ENCODE measurements around the gene PEX11G.

The PEX11G gene

GRCh38 chr19:7515110-7515644, 26.3 kb upstream of the PEX11G start:
- Mint-ChIP-seq H3K27me3 (peaks cover 54% of the 10 kb centered on the region), H3K36me3 (ENCODE audit: low read depth) (peaks cover 10% of the 10 kb centered on the region), H3K9me3 (no peaks in the 10 kb centered on the region), H3K27ac (peak overlapping the region; percentile 65), H3K4me3 (peak overlapping the region; percentile 67), H3K4me1 (ENCODE audit: low read depth) (peaks cover 20% of the 10 kb centered on the region)
- intact Hi-C loops (cut with micrococcal nuclease): no loop called here

DNA sequence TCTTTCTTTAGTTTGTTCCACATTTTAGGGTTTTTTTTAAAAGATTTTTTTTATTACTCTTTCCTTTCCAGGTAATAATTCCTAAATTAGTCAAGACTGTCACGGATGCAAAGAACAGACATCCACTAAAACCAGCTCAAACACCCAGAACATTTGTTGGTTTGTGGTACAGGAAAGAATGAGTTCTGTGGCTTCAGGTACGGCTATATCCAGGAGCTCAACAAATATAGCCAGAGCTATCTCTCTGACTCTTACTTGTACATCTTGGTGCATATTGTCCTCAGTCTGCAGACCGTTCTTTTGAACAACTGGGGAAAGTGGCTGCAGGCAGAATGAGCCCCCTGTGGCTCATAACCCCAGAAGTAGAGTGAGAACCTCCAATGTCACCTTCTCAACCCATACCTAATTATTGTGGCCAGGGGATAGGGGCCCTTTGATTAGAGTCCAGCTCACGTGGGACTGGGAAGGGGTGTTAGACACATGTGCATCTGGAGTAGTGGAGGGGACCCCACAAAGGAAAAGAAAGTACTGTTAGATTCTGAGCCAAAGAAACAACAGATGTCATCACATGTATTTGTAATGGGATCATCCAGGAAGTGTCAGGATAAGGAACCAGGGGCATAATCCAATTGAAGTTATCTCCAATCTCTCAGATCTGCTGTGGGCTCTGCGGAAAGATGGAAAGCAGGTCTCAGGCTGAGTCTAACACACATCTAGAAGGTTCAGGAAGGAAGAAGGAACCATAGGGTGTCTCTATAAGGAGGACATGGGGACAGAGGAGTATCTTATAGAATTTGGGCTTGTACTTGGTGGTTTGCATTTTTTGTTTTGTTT, 25.2 kb upstream of the PEX11G start:
- H3K4me3 Mint-ChIP-seq: no peak overlapping the region
- intact Hi-C loops (cut with micrococcal nuclease): no loop called here
- H3K9me3 Mint-ChIP-seq: no peaks in the 10 kb centered on the region
- peaks cover 2% of the 10 kb centered on the region for H3K36me3 Mint-ChIP-seq (ENCODE audit: low read depth)
- H3K27ac Mint-ChIP-seq: no peak overlapping the region
- H3K27me3 Mint-ChIP-seq: peaks cover 61% of the 10 kb centered on the region
- peaks cover 20% of the 10 kb centered on the region for H3K4me1 Mint-ChIP-seq (ENCODE audit: low read depth)

DNA sequence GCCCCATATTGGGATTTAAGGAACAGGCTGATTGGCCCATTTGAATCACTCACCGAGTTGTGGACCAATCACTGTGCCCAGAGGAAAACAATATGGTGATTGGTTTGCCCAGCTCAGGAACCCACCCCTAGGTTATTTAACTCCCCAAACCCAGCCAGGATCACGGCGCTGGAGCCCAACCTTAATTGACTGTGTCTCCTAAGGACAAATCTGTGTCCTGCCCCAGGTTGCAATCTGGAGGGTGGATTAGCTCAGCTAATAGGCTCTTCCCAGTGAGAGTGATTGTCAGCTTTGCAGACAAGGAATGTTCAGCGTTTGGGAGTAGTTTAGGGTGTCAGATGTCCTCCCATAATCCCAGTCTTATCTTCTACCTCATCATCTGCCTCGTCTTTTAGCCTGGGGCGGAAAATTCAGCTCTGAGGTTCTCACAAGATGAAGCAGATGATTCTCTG, 23.6 kb upstream of the PEX11G start:
- intact Hi-C loops (cut with micrococcal nuclease): no loop called here
- no peak overlapping the region for H3K27ac Mint-ChIP-seq
- no peaks in the 10 kb centered on the region for H3K36me3 Mint-ChIP-seq (ENCODE audit: low read depth)
- peaks cover 53% of the 10 kb centered on the region for H3K27me3 Mint-ChIP-seq
- no peaks in the 10 kb centered on the region for H3K9me3 Mint-ChIP-seq
- H3K4me3 Mint-ChIP-seq: no peak overlapping the region
- peaks cover 27% of the 10 kb centered on the region for H3K4me1 Mint-ChIP-seq (ENCODE audit: low read depth)

- Mint-ChIP-seq H3K4me3 (no peak overlapping the region), H3K27ac (no peak overlapping the region), H3K36me3 (ENCODE audit: low read depth) (no peaks in the 10 kb centered on the region), H3K9me3 (no peaks in the 10 kb centered on the region), H3K27me3 (peaks cover 44% of the 10 kb centered on the region), H3K4me1 (ENCODE audit: low read depth) (peaks cover 36% of the 10 kb centered on the region)
- intact Hi-C loops (cut with micrococcal nuclease): no loop called here
Observed at GRCh38 chr19:7509625-7510024, 20.8 kb upstream of the PEX11G start.

DNA sequence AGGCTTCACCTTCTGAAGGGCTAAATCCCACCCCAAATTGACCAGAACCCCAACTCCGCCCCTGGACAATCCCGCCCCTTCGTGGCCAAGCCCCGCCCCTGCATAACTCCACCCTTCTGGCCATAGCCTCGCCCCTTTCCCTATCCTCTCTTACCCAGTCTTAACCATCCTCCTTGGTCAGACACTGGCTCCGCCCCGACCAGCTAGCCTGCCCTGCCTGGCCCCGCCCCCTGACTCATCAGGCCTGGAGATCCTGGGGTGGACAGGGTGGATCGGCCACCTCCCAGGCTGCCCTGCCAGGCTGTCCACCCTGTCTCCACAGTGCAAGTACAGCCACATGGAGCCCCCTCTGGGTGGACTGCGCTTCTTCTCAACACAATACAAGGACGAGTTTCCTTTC, 19.0 kb upstream of the PEX11G start:
- Mint-ChIP-seq H3K9me3 (no peaks in the 10 kb centered on the region), H3K4me1 (ENCODE audit: low read depth) (peaks cover 36% of the 10 kb centered on the region), H3K4me3 (no peak overlapping the region), H3K36me3 (ENCODE audit: low read depth) (no peaks in the 10 kb centered on the region), H3K27ac (peak overlapping the region; percentile 19), H3K27me3 (peaks cover 43% of the 10 kb centered on the region)
- intact Hi-C loops (cut with micrococcal nuclease): loop anchor here (2.0 kb wide), 1 partner anchor 27 kb away; the partner anchor contains the start of gene PNPLA6

DNA sequence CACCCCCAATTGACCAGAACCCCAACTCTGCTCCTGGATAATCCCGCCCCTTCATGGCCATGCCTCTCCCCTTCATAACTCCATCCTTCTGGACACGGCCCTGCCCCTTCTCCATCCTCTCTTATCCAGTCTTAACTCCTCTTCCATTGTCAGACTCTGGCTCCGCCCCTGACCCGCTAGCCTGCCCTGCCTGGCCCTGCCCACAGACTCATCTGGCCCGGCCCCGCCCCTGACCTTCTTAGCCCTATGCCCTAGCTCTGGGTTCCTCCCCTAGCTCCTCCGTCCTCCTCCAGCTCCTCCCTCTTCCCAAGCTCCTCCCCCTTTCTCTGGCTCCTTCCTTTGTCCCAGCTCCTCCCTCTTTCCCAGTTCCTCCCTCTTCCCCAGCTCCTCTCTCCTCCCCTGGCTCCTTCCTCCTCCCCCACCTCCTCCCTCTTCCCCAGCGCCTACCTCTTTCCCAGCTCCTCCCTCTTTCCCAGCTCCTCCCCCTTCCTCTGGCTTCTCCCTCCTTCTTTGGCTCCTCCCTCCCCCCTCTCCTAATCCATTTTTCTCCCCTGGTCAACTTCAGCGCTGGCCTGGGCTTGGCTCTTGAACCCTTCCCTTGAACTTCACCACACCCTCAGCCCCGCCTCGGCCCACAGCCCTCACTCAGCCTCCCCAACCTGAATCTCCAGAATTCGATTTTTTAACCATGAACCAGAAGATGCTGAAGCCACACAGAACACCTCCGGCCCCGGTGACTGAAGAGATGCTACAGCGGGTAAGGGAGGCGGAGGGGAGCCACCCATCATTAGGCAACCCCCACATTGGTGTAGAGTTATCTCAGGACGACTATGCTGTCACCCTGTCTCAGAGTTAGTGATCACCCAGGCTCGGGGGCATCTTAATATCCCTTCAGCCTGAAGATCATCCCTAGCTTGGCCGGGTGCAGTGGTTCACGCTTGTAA, 17.8 kb upstream of the PEX11G start:
- H3K9me3 Mint-ChIP-seq: no peaks in the 10 kb centered on the region
- intact Hi-C loops (cut with micrococcal nuclease): loop anchor here (2.0 kb wide), 1 partner anchor 28 kb away; the partner anchor contains the start of gene PNPLA6
- peaks cover 48% of the 10 kb centered on the region for H3K27me3 Mint-ChIP-seq
- peak overlapping the region; percentile 76 for H3K27ac Mint-ChIP-seq
- peaks cover 38% of the 10 kb centered on the region for H3K4me1 Mint-ChIP-seq (ENCODE audit: low read depth)
- peak overlapping the region; percentile 66 for H3K4me3 Mint-ChIP-seq
- H3K36me3 Mint-ChIP-seq (ENCODE audit: low read depth): no peaks in the 10 kb centered on the region

- no peaks in the 10 kb centered on the region for H3K36me3 Mint-ChIP-seq (ENCODE audit: low read depth)
- peaks cover 44% of the 10 kb centered on the region for H3K4me1 Mint-ChIP-seq (ENCODE audit: low read depth)
- H3K27ac Mint-ChIP-seq: peak overlapping the region; percentile 76
- H3K4me3 Mint-ChIP-seq: peak overlapping the region; percentile 66
- intact Hi-C loops (cut with micrococcal nuclease): loop anchor here (2.0 kb wide), 1 partner anchor 29 kb away; the partner anchor contains the start of gene PNPLA6
- H3K9me3 Mint-ChIP-seq: no peaks in the 10 kb centered on the region
- H3K27me3 Mint-ChIP-seq: peaks cover 54% of the 10 kb centered on the region
Observed at GRCh38 chr19:7505682-7506384, 17.0 kb upstream of the PEX11G start.

- H3K27me3 Mint-ChIP-seq: peaks cover 57% of the 10 kb centered on the region
- H3K36me3 Mint-ChIP-seq (ENCODE audit: low read depth): no peaks in the 10 kb centered on the region
- H3K27ac Mint-ChIP-seq: no peak overlapping the region
- H3K4me3 Mint-ChIP-seq: peak overlapping the region; percentile 66
- H3K9me3 Mint-ChIP-seq: no peaks in the 10 kb centered on the region
- intact Hi-C loops (cut with micrococcal nuclease): no loop called here
- H3K4me1 Mint-ChIP-seq (ENCODE audit: low read depth): peaks cover 44% of the 10 kb centered on the region
Observed at GRCh38 chr19:7505288-7505681, 16.4 kb upstream of the PEX11G start.

- intact Hi-C loops (cut with micrococcal nuclease): no loop called here
- Mint-ChIP-seq H3K27me3 (peaks cover 57% of the 10 kb centered on the region), H3K4me3 (no peak overlapping the region), H3K36me3 (ENCODE audit: low read depth) (no peaks in the 10 kb centered on the region), H3K9me3 (no peaks in the 10 kb centered on the region), H3K27ac (no peak overlapping the region), H3K4me1 (ENCODE audit: low read depth) (peaks cover 47% of the 10 kb centered on the region)
Observed at GRCh38 chr19:7504684-7505083, 15.8 kb upstream of the PEX11G start.

GRCh38 chr19:7502552-7502951, 13.7 kb upstream of the PEX11G start:
- H3K36me3 Mint-ChIP-seq (ENCODE audit: low read depth): no peaks in the 10 kb centered on the region
- intact Hi-C loops (cut with micrococcal nuclease): no loop called here
- no peak overlapping the region for H3K4me3 Mint-ChIP-seq
- H3K4me1 Mint-ChIP-seq (ENCODE audit: low read depth): peaks cover 51% of the 10 kb centered on the region
- no peaks in the 10 kb centered on the region for H3K9me3 Mint-ChIP-seq
- H3K27me3 Mint-ChIP-seq: peaks cover 65% of the 10 kb centered on the region
- no peak overlapping the region for H3K27ac Mint-ChIP-seq

DNA sequence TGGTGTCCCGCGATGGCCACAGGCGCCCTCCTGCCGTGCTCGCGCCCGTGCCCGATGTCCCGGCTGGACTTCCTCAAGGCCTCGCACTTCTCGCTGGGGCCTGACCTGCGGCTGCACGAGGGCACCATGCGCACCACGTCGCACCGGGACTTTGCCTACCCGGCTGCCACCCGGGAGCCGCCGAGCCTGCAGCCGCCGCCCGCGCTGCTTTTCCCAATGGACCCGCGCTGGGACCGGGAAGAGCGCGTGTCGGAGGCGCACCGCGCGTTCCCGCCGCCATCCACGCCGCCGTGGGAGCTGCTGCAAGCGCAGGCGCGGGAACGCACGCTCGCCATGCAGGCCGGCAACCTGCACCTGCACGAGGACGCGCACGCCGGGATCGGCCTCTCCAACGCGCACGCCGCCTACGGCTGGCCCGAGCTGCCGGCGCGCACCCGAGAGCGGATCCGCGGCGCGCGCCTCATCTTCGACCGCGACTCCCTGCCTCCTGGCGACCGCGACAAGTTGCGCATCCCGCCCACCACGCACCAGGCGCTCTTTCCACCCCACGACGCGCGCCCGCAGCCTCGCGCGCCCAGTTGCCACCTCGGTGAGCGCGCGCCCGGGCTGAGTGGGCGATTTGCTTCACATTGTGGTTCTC, 12.1 kb upstream of the PEX11G start:
- no peak overlapping the region for H3K27ac Mint-ChIP-seq
- H3K9me3 Mint-ChIP-seq: no peaks in the 10 kb centered on the region
- H3K4me1 Mint-ChIP-seq (ENCODE audit: low read depth): peaks cover 45% of the 10 kb centered on the region
- no peaks in the 10 kb centered on the region for H3K36me3 Mint-ChIP-seq (ENCODE audit: low read depth)
- intact Hi-C loops (cut with micrococcal nuclease): no loop called here
- H3K27me3 Mint-ChIP-seq: peaks cover 73% of the 10 kb centered on the region
- H3K4me3 Mint-ChIP-seq: peak overlapping the region; percentile 71

DNA sequence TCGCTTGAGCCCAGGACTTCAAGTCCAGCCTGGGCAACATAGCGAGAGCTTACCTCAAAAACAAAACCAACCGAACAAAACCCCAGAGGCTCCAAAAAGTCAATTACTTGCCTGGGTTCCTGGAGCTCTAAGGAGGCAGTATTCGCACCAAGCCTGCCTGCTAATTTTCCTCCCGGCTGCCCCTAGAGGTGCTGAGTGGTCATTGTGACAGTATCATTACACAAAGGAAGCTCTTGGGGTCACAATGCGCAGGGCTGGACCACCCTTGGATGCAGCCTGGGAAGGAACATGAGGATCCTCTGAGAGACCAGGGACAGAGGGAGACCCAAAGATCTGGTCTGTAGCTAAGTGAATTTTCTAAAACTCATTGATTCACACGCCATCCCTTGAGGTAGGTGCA, 8.5 kb upstream of the PEX11G start:
- peaks cover 48% of the 10 kb centered on the region for H3K27me3 Mint-ChIP-seq
- H3K9me3 Mint-ChIP-seq: no peaks in the 10 kb centered on the region
- peaks cover 62% of the 10 kb centered on the region for H3K4me1 Mint-ChIP-seq (ENCODE audit: low read depth)
- intact Hi-C loops (cut with micrococcal nuclease): no loop called here
- H3K4me3 Mint-ChIP-seq: no peak overlapping the region
- H3K36me3 Mint-ChIP-seq (ENCODE audit: low read depth): no peaks in the 10 kb centered on the region
- H3K27ac Mint-ChIP-seq: no peak overlapping the region
